GM21825 (cell line): Measurements from ENCODE around the gene RNF123.

ENCODE experiments used
- ATAC-seq: cut with Tn5 transposase; IDR thresholded peaks from one replicate; pipeline ENCODE4 v1.9.1; 2021; ENCODE audit warnings: mild to moderate bottlenecking, moderate library complexity; ENCODE audit not compliant: unreplicated experiment

RNF123 gene

DNA sequence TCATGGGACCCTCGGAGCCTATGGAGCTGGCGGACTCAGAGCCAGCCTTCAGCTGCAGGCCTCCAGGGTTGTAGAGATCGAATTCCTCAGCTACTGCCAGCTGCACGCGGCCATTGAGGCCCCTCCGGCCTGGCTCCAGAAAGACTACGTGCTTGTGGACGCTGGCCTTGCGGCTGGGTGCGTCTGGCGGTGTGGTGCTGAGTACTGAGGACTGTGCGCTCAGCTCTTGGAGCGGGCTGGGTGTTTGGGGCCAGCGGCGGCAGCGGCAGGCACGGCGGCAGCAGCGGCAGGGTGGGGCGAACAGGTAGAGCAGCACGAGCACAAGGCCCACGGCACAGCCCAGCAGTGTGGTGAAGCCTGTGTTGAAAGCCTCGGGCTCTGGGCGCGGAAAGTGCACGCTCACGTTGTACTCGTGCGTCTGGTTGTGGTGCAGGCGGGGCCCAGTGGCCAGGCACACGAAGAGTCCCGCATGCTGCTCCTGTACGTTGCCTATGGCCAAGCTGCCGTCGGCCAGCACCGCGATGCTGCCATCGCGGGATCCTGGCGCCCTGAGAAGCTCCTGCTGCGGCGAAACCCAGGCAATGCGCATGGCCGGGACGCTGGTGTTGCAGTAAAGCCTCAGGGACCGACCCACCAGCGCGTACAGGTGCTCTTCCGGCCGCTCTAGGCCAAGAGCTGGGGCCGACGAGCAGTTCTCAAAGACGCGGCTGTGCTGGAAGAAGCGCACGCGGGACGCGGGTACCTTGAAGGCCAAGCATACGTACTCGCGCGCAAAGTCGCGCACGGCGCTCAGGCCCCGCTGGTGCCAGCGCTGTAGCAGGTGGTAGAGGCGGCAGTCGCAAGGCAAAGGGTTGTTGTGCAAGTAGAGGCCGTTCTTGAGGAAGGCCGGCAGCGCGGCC, 28.9 kb downstream of the RNF123 start:
- no peak for ATAC-seq

DNA sequence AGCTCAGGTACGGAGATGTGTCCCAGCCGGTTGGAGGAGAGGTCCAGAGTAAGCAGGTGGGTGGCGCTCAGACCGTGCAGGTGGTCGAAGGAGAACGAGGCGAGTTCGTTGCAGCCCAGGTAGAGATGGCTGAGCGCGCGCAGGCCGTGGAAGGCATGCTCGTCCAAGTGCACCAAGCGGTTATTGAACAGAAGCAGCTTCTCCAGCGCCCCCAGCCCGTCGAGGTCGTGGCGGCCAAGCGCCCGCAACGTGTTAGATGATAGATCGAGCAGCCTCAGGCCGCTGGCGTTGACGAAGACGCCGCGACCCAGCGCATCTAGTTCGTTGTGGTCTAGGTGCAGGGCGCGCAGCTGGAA, 29.5 kb downstream of the RNF123 start:
- no peak for ATAC-seq

DNA sequence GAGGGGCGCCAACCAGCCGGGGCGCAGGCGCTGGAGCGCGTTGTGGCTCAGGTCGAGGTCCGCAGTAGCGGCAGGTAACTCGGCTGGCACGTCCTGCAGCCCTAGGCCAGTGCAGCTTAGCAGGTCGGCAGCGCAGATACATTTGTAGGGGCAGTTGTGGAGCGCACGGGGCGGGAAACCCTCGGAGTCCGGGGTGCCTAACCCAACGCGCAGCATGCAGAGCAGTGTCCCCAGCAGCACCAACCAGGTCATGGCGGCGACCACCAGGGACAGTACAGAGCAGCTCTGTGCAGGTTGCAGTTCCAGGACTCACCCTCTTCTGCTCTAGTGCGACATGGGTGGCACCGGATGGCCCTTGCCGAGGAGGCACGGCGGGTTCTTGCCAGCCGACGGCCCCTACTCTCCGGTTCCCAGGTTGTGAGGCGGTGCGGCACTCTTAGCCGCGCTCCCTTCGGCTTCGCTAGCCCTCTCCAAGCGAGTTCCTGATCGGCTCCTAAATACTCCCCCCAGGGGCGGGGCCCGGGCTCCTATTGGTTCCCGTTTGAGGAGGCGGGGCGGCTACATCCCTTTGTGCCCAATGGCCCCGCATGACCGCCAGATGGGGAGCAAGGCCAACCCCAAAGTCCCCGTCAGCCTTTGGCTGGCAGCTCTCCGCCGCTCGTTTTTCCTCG, 30.0 kb downstream of the RNF123 start, which contains the start of gene AMIGO3:
Gene AMIGO3 (minus strand): TSS at position 471 of the 671 bp plus-strand sequence. CDS start 219 bp downstream, at position 252.
- ATAC-seq, result peak; percentile 38

DNA sequence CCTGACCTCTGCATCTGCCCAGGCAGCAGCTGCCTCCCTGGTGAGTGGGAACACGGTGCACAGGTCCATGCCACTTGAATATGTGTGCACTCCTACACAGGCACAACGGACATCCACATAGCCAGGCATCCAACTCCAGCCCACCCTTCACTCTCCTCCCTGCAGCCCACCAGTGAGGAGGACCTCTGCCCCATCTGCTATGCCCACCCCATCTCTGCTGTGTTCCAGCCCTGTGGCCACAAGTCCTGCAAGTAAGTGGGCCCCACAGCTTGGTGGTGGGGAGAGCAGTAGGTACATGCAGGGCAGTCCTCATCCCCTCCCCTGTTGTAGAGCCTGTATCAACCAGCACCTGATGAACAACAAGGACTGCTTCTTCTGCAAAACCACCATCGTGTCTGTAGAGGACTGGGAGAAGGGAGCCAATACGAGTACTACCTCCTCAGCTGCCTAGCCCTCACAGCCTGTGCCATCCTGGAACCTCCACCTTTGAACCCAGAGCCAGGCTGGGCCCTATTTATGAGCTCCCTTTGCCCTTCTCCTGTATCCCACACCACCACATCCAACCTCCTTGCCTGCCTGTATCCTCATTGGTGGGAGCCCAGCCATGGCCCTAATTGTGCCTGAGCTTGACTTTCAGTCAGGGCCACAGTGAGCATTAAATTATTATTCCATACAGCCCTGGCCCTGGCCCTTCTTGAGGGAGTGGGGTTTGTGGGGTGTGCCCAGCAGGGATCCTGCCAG, 31.7 kb downstream of the RNF123 start:
- no peak for ATAC-seq

DNA sequence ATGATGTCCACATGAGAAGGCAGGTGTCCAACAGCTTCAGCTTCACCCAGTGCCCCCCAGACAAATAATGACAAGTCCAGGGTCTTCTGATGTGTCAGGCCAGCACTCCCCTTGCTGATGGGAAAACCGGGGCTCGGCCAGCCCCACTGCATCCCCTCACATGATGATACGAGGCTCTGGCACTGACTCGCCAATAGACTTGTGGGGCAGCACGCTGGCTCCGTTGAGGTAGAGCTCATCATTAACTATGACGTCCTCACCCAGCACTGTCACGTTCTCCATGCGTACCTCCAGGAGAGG, 32.2 kb downstream of the RNF123 start:
- no peak for ATAC-seq

DNA sequence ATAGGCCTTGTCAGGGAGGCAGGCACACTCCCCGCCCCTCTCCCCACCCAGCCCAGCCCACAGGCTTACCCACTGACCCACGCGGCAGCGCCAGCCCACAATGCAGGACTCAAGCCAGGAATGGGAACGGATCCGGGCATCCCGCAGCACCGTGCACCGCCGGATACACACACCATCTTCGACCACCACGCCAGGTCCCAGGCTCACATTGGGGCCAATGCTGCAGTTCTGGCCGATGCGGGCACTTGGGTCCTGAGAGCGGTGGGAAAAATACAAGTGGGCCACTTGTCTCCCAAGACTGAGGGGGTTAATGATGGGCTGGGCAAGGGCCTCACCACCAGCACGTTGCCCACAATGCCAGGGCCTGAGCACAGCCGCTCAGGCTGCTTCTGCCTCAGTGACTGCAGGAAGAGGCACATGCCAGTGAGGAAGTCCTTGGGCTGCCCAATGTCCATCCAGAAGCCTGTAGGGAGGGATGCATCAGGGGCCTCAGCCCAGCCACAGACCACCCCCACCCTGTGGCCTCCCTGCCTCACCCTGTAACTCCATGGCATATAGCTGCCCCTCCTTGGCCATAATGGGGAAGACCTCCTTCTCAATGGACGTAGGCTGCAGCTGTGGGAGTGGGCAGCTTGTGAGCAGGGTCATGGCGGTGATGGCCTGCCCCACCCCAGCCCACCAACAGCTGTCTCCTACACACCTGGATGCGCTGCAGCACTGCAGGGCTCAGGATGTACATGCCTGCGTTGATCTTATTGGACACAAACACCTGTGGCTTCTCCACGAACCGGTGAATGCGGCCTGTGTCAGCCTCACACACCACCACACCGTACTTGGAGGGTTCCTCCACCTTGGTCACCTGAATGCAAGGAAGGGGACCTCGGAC, 32.8 kb downstream of the RNF123 start:
- ATAC-seq, result no peak

DNA sequence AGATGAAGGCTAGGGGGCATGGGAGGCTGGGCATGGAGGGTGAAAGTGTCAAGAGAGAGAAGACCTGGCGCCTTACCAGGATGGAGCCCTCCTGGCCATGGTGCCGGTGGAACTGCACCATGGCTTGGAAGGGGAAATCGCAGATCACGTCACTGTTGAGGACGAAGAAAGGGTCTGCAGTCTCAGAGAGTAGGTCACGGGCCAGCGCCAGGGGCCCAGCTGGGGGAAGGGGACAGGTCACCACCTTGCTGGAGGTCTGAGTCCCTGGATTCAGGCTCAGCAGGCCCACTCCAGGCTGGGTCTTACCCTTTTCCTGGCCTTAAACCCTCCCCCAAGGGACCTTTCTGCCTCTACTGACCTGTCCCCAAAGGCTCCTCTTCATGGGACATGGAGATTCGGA, 33.5 kb downstream of the RNF123 start:
- no peak for ATAC-seq

DNA sequence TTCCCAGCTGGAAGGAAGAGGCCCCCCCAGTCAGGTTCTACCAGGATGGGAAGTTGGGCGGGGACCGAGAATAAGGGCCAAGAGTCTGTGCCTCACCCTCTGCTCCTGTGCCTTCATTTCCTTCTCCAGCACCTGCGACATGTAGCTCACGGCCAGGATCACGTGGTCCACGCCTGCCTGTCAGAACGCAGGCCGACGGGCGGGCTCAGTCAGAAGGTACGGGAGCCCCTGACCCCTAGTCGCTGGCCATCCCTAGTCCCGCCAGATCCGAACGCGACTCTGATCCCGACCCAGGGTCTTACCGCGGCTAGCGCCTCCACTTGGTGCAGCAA, 33.9 kb downstream of the RNF123 start:
- no peak for ATAC-seq

DNA sequence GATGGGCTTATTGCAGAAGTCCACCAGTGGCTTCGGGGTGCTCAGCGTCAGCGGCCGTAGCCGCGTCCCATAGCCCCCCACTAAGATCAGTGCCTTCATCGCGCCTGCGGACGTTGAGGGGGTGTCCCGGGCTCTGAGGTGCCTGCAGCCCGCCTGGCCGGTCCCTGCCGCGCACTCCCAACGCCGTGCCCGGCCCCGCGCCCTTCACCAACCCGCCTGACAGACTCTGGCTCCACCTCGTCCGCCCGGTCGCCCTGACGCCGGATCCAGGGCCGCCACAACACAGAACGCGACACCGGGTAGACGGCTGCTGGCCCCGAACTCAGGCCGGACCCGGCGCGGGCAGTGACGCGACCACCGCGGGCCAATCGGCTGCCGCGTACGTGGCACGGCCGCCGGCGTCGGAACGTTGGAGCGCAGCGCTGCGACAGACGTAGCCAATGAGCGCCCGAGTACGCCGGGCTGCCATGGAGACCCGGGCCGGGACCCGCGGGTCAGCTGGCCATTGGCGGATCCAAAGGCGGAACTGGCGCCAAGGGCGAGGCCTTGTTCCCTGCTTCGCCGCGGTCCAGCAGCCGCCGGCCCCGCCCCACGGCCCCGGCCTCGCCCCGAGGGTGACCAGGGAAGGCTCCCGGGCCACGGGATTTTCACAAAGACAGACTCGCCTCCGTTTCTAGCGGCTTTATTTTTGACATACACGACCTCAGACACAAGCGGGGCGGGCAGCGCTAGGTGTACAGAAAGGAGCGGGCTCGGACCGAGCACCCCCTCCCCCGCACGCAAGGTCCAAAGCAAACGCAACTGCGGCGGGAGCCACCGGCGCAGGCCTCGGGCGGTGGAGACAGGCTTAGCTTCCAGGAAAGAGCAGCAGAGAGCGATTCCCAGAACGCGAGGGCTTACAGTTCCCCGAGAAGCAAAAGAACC, 34.5 kb downstream of the RNF123 start, which contains the start of gene GMPPB:
Gene GMPPB (minus strand): TSS at position 324 of the 924 bp plus-strand sequence. CDS start 225 bp downstream, at position 99.
- peak; percentile 70 for ATAC-seq

DNA sequence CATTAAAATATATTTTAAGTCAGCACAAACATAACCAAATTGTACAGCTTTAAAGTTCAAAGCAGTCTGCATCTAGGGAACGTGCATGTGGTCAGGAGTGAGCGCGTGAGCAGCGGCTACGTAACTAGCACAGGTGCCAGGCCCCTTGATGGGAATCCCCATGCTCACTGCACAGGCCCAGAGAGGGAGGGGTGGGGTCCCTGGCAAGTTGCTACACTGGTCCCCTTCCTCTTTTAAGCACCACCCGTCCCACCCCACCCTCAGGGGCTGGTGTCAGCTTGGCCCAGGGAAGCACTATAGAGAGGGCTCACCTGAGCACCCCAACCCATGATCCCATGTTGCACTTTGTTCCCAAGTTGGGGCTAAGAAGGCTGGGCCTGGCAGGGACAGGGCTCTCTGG, 35.2 kb downstream of the RNF123 start:
- no peak for ATAC-seq

DNA sequence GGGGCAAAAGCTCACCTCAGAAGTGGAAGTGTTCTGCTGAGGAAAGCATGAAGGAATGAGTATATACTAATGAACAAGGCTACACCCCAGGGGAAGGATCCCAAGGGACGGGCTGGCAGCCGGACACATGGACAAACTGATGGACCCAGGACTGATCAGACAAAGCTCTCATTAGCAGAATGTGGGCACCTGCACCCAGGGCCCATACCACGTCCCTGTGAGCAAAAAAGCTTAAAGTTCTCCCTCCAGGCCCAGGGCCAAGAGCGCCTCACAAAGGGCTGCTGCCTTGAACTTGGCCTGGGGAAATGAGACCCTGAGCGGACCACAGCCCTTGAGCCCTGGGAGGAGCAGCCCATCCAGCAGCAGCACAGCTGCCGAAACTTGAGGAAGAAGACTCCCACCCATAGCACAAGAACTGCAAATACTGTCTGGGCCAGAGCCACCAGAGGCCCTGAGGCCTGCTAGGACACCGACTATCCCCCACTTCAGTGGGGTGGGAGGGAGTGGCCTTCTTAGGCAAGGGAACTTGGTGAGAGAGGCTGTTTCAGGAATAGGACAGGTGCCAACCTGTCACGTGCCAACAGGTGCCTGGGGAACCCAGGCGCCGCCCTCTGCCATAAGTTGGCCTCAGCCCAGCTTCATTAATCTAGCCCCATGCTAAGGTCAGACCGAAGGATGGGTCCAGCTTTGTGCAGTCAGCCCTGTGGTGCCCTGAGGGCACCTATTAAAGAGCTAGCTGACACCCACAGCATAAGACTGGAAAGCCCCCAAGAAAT, 36.7 kb downstream of the RNF123 start:
- no peak for ATAC-seq

DNA sequence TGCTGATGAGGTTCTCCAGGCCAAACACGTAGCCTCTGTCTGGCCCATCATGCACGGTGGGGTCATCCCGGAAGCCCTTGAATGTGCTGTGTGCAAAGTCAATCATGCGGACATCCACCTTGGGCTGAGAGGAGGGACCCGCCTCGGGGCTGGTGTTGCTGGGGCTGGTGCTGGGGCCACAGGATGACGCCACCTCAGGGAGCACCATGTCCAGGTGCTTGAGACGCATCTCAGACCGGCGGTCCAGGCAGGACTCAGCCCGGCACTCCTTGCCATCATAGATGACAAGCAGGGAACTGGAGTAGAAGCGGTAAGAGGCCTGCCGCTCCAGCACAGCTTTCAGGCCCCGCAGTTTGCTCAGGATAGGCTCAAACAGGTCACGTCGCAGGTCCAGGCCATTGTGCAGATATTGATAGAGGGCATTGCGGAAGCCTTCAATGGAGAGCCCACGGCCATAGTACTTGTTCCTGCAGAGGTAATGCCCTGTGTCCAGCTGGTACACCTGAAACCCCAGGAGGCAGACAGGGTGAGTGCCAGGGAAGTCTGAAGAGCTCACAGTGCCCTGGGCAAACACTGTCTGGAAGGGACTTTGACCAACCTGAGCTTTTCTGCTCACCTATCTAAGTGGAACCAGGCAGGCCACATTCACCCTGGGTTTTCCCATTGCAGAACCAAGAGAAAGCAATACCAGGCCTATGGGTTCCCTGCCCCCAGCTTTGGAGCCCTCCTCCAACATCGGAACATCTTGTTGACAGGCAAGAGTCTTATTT, 38.0 kb downstream of the RNF123 start:
- no peak for ATAC-seq

DNA sequence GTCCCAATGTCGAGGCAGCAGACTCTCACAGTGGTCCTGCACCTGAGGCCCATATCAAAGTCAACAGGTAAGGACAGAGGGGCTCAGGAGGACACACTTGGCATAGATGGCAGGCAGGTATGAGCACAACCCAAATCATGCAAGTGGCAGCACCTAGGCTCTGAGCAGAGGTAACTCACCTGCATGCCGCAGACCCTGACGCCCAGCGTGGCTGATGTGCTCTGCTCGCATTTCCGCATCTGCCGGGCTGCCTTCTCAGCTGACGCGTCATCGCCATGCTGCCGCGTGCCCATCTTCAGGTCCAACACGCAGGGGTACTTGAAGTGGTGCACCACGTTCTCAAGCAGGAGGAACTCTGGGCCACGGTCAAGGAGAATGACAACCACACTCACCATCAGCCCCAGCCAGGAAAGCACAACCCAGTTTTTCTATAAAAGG, 38.6 kb downstream of the RNF123 start:
- no peak for ATAC-seq

DNA sequence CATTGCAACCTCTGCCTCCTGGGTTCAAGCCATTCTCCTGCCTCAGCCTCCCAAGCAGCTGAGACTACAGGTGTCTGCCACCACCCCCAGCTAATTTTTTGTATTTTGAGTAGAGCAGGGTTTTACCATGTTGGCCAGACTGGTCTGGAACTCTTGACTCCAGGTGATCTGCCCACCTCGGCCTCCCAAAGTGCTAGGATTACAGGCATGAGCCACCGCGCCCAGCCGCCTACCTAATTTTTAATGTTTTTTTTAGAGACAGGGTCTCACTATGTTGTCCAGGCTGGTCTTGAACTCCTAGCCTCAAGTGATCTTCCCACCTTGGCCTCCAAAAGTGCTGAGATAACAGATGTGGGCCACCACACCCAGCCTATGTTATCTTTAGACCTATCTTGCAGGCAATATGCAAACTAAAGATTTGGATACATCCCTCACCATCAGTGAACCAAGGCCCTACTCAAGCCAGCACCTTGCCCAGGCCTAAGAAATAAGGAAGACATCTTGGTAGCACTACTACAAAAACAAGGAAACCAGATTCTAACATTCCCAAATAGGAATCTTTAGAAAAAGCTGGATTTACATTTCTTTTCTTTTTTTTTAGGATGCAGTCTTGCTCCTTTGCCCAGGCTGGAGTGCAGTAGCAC, 40.7 kb downstream of the RNF123 start:
- no peak for ATAC-seq

DNA sequence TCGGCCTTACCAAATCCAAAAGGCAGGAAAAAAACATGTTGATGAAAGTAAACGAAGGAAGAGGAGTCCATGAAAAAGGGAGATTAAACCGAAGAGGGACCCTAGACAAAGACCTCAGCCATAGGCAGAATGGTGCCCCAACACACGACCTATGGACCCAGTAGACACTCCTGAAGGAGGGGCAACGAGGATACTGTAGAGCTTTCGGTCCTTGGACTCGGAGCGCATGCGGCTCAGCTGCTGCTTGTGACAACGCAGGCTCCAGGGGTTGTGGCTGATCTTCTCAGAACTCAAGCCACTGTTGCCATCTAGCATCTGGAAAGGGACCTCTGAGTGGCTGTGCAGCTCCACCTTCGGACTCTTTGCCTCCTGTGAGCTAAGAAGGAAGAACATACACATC, 43.2 kb downstream of the RNF123 start:
- ATAC-seq, result no peak

DNA sequence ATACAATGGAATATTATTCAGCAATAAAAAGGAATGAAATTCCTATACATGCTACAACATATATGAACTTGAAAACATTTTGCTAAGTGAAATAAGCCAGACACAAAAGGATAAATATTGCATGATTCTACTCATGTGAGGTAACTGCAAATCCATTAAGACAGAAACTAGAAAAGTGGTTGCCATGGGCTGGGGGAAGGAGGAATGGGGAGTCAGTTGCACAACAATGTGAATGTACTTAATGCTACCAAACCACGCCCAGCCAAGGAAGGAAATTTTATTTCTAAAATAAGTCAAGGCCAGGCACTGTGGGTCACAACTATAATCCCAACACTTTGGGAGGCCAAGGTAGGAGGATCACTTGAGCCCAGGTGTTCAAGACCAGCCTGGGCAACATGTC, 44.2 kb downstream of the RNF123 start:
- ATAC-seq, result no peak

DNA sequence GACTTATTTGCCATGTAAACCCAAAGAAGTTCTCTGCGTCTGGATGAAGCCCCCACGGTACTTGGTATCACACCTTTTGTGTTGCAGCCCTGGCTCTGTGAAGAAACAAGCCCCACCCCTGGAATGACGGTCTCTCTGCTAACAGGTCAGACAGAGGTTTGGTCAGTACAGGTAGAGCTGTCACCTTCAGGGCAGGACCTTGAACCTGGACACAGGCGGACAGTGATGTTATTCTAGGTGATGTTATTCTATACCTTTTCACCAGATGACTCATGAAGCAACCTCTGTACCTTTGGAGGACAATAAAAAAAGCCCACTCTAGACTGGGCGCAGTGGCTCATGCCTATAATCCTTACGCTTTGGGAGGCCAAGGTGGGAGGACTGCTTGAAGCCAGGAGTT, 45.4 kb downstream of the RNF123 start:
- no peak for ATAC-seq
